ENCODE results near the gene ACVR1B. TPM values are rescaled to one million over a fixed set of nuclear protein-coding genes. Genes with fewer than 3 reads are reported as not detected.

ACVR1B gene
- total RNA-seq, 1 donor from 2014 or later = 34.9 TPM

- peak; percentile 73 for DNase-seq
- H3K27ac ChIP-seq = peak overlapping the region; percentile 79
- no peaks in the 10 kb centered on the region for H3K9me3 ChIP-seq
- ATAC-seq = peak; percentile 55 to 57
- H3K4me3 ChIP-seq = no peak overlapping the region
- intact Hi-C loops (cut with DNase I) = no loop called here
- H3K27me3 ChIP-seq (ENCODE audit: low read depth) = no peaks in the 10 kb centered on the region
- peaks cover 66% of the 10 kb centered on the region for H3K4me1 ChIP-seq
- no peaks in the 10 kb centered on the region for H3K36me3 ChIP-seq
- no peak for TF ChIP-seq CTCF (IDR thresholded peaks at IDR 0.05)
Measured at GRCh38 chr12:52044292-52044983, 92.9 kb downstream of the ACVR1B start.

- ATAC-seq (peak; percentile 37 to 58), DNase-seq (peak; percentile 84)
- intact Hi-C loops (cut with DNase I) = no loop called here
- Histone ChIP-seq H3K9me3 (no peaks in the 10 kb centered on the region), H3K4me1 (peaks cover 78% of the 10 kb centered on the region), H3K36me3 (no peaks in the 10 kb centered on the region), H3K27ac (peak overlapping the region; percentile 79), H3K4me3 (no peak overlapping the region), H3K27me3 (ENCODE audit: low read depth) (no peaks in the 10 kb centered on the region)
- no peak for TF ChIP-seq CTCF (IDR thresholded peaks at IDR 0.05)
Measured at GRCh38 chr12:52045794-52046199, 94.3 kb downstream of the ACVR1B start.

Other genes starting within 250 kb of the ACVR1B start
- gene FIGNL2, start 103.0 kb upstream of the ACVR1B start, total RNA-seq = 0.95 TPM
- not detected for gene ANKRD33, start 63.6 kb upstream of the ACVR1B start, total RNA-seq
- 242 TPM for gene ACVRL1, start 44.2 kb upstream of the ACVR1B start, total RNA-seq
- gene TAMALIN, start 55.2 kb downstream of the ACVR1B start, total RNA-seq = 85.5 TPM
- gene NR4A1, start 99.7 kb downstream of the ACVR1B start, total RNA-seq = 39.3 TPM
- gene ATG101, start 118.3 kb downstream of the ACVR1B start, total RNA-seq = 31.8 TPM
- 4.3 TPM for gene SMIM41, start 128.0 kb downstream of the ACVR1B start, total RNA-seq
- gene KRT80, start 240.3 kb downstream of the ACVR1B start, total RNA-seq = 3.0 TPM